Kidney (tissue), 14 donors: Measurements from ENCODE around the gene CAMTA1. TPM values are rescaled to one million over a fixed set of nuclear protein-coding genes. Genes with fewer than 3 reads are reported as not detected.

Experiments used
- DNase-seq, 5 donors: peaks; one replicate each; pipeline ENCODE4 v3.0.0-alpha.2; 2013 to 2020
- FAIRE-seq: peaks from 2 replicates; lab custom pipeline; 2012; peaks lifted over from hg19 to GRCh38; lab: Jason Lieb, UNC
- H3K27ac ChIP-seq, 2 donors: one replicate each; pipeline ENCODE4 v1.7.0; 2013; ENCODE audit warnings: low read depth in 2 of 2, low read length in 2 of 2, inconsistent platforms in 1 of 2
- H3K27me3 ChIP-seq: one replicate; pipeline ENCODE4 v1.7.1; 2013; ENCODE audit warnings: low read length, inconsistent platforms; ENCODE audit not compliant: control insufficient read depth, insufficient read depth
- H3K36me3 ChIP-seq, 3 donors: one replicate each; pipeline versions ENCODE4 v1.7.0 to v1.7.1; 2013; ENCODE audit warnings: low read length in 3 of 3, control low read depth in 1 of 3, inconsistent platforms in 1 of 3; ENCODE audit not compliant: insufficient read depth in 3 of 3, control insufficient read depth in 2 of 3
- H3K4me1 ChIP-seq, 3 donors: one replicate each; pipeline versions ENCODE4 v1.7.0 to v1.7.1; 2013; ENCODE audit warnings: low read length in 3 of 3, inconsistent platforms in 1 of 3, low read depth in 1 of 3; ENCODE audit not compliant: control insufficient read depth in 2 of 3, insufficient read depth in 2 of 3
- H3K4me3 ChIP-seq, 3 donors: one replicate each; pipeline versions ENCODE4 v1.7.0 to v1.8.1; 2013; ENCODE audit warnings: low read length in 3 of 3, control low read depth in 1 of 3, inconsistent platforms in 1 of 3
- H3K9ac ChIP-seq, 3 donors: one replicate each; pipeline versions ENCODE4 v1.7.0 to v1.7.1; 2013; ENCODE audit warnings: low read length in 3 of 3, control low read depth in 1 of 3, inconsistent platforms in 1 of 3
- H3K9me3 ChIP-seq, 3 donors: one replicate each; pipeline versions ENCODE4 v1.7.0 to v1.7.1; 2013; ENCODE audit warnings: low read length in 3 of 3, control low read depth in 1 of 3, inconsistent platforms in 1 of 3; ENCODE audit not compliant: control insufficient read depth in 2 of 3, insufficient read depth in 1 of 3
- intact Hi-C: fragments of 100-400 bp; cut with DNase I; formaldehyde crosslinking; loops from one replicate; pipeline ENCODE4 v1.11.1; 2022
- polyA plus RNA-seq: library from polyadenylated mRNA; stranded (reverse); fragments of 350-450 nt; fragmentation: Illumina TruSeq; extraction: RNeasy Lipid Tissue Mini Kit (QIAGEN cat#74804); gene quantifications from one replicate; pipeline ENCODE4 v1.2.3, GENCODE V29; 2014; ENCODE audit warnings: low read depth, low replicate concordance; ENCODE audit not compliant: insufficient read depth
- total RNA-seq: library from RNA; stranded (reverse); fragmentation: NEBNext Ultra II Directional; extraction: Animal tissue kit (Norgen Biotek cat#: 25700); gene quantifications from one replicate; pipeline ENCODE4 v1.2.1, GENCODE V29; 2021
- TF ChIP-seq, protein P1 (sequence below): IDR thresholded peaks from 3 replicates; pipeline ENCODE4 v1.5.1; 2012; ENCODE audit warnings: mild to moderate bottlenecking, moderate library complexity, borderline replicate concordance; ENCODE audit not compliant: insufficient read depth; ENCODE audit errors: extremely low read depth
- donor health status: control.
- donor health status: control.
- donor health status: control.
- donor health status: control.
- donor health status: control.
- donor health status: DM: yes; HTN: yes; CAD: no.
- donor health status: Normal renal cell carcinoma (clear cell type).

CAMTA1 gene
- total and polyA plus RNA-seq, 2 donors from 2014 or later = 79.0 to 170 TPM

DNA sequence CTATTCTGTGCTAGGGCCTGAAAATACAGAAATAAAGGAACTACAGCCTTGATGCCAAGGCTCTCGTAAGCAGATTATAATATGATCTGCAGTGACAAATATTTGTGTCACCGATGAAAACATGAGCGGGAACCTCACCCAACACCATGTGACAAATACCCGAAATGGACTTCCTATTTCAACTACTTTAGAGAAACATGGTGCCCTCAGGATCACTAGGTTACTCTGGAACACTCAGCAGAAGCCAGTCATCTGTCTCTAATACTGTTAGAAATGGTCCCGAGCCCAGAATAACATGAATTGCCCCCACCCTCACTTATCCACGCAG is 985.4 kb downstream of the CAMTA1 start:
- Histone ChIP-seq H3K4me1 (peaks cover 0 to 8% (median 4%) of the 10 kb centered on the region in 3 donors), H3K4me3 (peak overlapping the region; percentile 73 to 98 (median 80)), H3K27ac (peak overlapping the region; percentile 72 to 83), H3K9me3 (no peaks in the 10 kb centered on the region), H3K36me3 (peaks cover 0 to 5% (median 3%) of the 10 kb centered on the region in 3 donors), H3K27me3 (no peaks in the 10 kb centered on the region), H3K9ac (peak overlapping the region; percentile 14 to 84 (median 76))
- DNase-seq (no peak), FAIRE-seq (no peak)
- intact Hi-C loops = no loop called here
- TF ChIP-seq, protein P1, sequence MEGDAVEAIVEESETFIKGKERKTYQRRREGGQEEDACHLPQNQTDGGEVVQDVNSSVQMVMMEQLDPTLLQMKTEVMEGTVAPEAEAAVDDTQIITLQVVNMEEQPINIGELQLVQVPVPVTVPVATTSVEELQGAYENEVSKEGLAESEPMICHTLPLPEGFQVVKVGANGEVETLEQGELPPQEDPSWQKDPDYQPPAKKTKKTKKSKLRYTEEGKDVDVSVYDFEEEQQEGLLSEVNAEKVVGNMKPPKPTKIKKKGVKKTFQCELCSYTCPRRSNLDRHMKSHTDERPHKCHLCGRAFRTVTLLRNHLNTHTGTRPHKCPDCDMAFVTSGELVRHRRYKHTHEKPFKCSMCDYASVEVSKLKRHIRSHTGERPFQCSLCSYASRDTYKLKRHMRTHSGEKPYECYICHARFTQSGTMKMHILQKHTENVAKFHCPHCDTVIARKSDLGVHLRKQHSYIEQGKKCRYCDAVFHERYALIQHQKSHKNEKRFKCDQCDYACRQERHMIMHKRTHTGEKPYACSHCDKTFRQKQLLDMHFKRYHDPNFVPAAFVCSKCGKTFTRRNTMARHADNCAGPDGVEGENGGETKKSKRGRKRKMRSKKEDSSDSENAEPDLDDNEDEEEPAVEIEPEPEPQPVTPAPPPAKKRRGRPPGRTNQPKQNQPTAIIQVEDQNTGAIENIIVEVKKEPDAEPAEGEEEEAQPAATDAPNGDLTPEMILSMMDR = no peak

DNA sequence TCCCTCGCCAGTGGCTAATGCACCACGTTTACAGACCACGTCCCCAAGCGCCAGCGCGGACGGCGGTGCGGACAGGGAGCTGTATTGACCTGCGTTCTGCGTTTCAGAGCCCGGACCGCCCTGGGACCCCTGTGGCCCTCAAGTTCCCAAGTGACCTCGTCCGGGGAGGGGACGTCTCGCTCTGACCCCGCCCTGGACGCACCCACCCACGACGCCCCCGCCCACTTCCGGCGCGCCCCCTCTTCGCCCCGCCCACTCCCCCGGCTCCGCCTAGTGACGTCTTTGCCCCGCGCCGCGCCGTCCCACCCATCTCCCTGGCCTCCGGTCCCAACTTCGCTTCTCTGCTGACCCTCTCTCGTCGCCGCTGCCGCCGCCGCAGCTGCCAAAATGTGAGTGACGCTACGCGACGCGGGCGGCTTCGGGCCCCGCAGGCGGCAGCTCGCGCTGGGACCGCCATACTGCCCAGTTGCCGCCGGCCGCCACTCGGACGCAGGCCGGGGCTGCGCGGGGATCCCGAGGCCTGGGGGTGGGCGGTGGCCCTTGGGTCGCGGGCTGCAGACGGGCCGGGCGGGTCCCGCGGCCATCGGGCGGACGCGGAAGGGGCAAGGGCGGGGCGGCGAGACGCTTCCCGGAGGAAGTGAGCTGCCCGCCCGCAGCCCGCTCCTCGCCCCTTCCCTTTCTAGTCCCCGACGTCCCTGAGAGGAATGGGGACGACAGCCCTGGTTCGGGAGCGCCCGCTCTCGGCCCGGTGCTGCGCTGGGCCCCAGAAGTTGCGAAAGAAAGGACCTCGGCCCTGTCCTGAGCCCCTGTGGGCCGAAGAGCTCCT is 986.0 kb downstream of the CAMTA1 start, which contains the start of gene VAMP3:
VAMP3 (plus strand) TSS at position 300 of the 826 bp plus-strand sequence; CDS start at position 388, 88 bp downstream.
- Histone ChIP-seq H3K4me1 (peaks cover 0 to 8% (median 4%) of the 10 kb centered on the region in 3 donors), H3K9ac (peak within 1 kb of the TSS; percentile 76 to 84 (median 83)), H3K36me3 (peaks cover 0 to 5% (median 3%) of the 10 kb centered on the region in 3 donors), H3K9me3 (no peaks in the 10 kb centered on the region), H3K27ac (peak within 1 kb of the TSS; percentile 83 to 91), H3K27me3 (no peaks in the 10 kb centered on the region), H3K4me3 (peak within 1 kb of the TSS; percentile 79 to 98 (median 80))
- TF ChIP-seq, protein P1 = no peak
- intact Hi-C loops = no loop called here
- FAIRE-seq = no peak
- peak; percentile 79 to 96 (median 89) for DNase-seq

DNA sequence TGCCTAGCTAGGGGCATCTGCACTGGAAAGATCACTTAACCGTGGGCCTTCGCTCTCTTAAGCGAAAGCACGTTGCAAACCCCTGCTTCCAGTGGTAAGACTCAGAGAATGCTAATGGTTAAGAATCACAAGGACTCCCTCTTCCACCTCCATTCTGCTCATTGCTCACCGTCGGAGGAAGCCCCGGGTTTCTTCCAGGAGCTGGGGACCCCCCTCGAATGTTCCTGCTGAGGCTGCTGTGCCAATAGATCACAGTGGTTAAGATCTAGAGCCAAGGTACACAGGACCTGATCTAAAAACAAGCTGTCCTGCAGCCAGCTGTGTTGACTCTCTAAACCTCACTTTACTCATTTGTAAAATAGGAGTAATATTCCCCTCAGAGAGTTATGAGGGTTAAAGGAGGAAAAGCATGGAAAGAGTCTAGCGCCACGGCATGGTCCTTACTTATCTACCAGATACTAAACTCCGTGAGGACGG is 986.6 kb downstream of the CAMTA1 start:
- H3K4me1 ChIP-seq = peaks cover 0 to 8% (median 4%) of the 10 kb centered on the region in 3 donors
- no peaks in the 10 kb centered on the region for H3K9me3 ChIP-seq
- H3K36me3 ChIP-seq = peaks cover 0 to 8% (median 3%) of the 10 kb centered on the region in 3 donors
- intact Hi-C loops = no loop called here
- peak overlapping the region; percentile 62 to 83 (median 78) for H3K9ac ChIP-seq
- H3K4me3 ChIP-seq = peak overlapping the region; percentile 78 to 98 (median 79)
- FAIRE-seq = no peak
- TF ChIP-seq, protein P1 = no peak
- H3K27me3 ChIP-seq = no peaks in the 10 kb centered on the region
- DNase-seq = no peak
- H3K27ac ChIP-seq = peak overlapping the region; percentile 83 to 91
